ENCODE data around the gene SPEM3. TPM values are rescaled to one million over a fixed set of nuclear protein-coding genes. Genes with fewer than 3 reads are reported as not detected.

SPEM3 gene
- total RNA-seq, 1 donor from 2014 or later = not detected

GRCh38 chr17:7403977-7404736, 24.5 kb upstream of the SPEM3 start, which contains the start of gene TMEM256:
TMEM256 (minus strand) TSS chr17:7404097; CDS start chr17:7404084, 13 bp downstream.
- peak; percentile 99 to 100 for DNase-seq (ENCODE audit: extremely low spot score in 2 of 2)
- Histone ChIP-seq H3K4me3 (peak within 1 kb of the TSS; percentile 87 to 98), H3K27me3 (no peaks in the 10 kb centered on the region), H3K4me1 (peaks cover 34% of the 10 kb centered on the region), H3K9me3 (no peaks in the 10 kb centered on the region), H3K36me3 (peaks cover 0 to 7% of the 10 kb centered on the region in 2 donors), H3K27ac (peak within 1 kb of the TSS; percentile 98)
- TF ChIP-seq POLR2AphosphoS5 (IDR thresholded peaks at IDR 0.05; ENCODE audit: insufficient read depth in 1 of 2, low read depth in 1 of 2) (peak; percentile 93 to 98), CTCF (IDR thresholded peaks at IDR 0.05) (no peak), POLR2A (IDR thresholded peaks at IDR 0.05) (peak; percentile 73 to 97)
- intact Hi-C loops (cut with DNase I) = no loop called here

- Histone ChIP-seq H3K4me3 (peak overlapping the region; percentile 87 to 98), H3K4me1 (peaks cover 34% of the 10 kb centered on the region), H3K27ac (peak overlapping the region; percentile 98), H3K36me3 (peaks cover 0 to 11% of the 10 kb centered on the region in 2 donors), H3K9me3 (no peaks in the 10 kb centered on the region), H3K27me3 (no peaks in the 10 kb centered on the region)
- intact Hi-C loops (cut with DNase I) = loop anchor here (5.0 kb wide), 1 partner anchor 53 kb away; the partner anchor contains the start of gene KCTD11
- TF ChIP-seq POLR2A (IDR thresholded peaks at IDR 0.05) (peak in 1 of 2 donors; percentile 56), POLR2AphosphoS5 (IDR thresholded peaks at IDR 0.05; ENCODE audit: insufficient read depth in 1 of 2, low read depth in 1 of 2) (peak in 1 of 2 donors; percentile 70), CTCF (IDR thresholded peaks at IDR 0.05) (no peak)
- no peak for DNase-seq (ENCODE audit: extremely low spot score in 2 of 2)
These were observed 23.8 kb upstream of the SPEM3 start for GRCh38 chr17:7404737-7405349.

DNA sequence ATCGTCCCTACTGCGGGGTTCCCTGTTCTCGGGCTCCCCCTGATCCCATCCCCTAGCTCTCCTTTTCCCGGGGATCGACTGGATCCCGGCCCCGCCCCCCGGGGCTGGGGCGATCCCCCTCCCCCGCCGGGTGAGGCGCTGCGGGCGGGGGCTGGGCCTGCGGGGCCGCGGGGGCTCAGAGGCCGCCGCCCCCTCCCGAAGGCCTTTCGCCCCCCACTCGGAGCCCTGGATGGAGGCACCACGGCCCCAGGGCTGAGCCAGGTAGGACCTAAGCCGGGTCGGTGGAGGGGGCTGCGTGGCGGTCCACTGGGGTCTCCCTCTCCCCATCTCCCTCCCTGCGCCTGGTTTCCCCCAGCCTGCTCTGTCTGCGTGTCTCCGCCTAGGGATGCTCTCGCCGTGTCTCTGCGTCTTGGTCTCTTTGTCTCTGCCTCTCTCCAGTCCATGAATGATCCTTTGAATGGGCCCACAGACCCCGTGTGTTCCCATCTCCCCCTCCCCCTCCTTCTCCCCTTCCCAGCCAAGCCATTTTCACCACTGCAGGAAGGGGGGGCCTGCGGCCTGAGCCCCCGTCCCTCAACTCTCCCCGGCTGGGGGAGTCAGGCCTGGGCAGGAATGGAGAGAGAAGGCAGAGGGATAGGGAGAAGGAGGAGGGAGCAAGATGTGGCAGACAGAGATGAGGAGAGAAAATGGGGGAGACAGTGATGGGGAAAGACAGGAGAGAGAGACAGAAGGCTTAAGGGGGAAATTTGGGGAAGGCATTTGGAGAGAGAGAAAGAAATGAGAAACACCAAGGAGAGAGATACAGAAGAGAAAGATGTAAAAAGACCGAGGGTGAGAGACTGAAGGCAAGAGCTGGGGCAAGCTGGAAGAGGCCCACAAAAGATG, 23.1 kb upstream of the SPEM3 start:
- Histone ChIP-seq H3K4me1 (peaks cover 34% of the 10 kb centered on the region), H3K27me3 (no peaks in the 10 kb centered on the region), H3K4me3 (peak overlapping the region; percentile 87 to 98), H3K36me3 (peaks cover 0 to 16% of the 10 kb centered on the region in 2 donors), H3K9me3 (no peaks in the 10 kb centered on the region), H3K27ac (peak overlapping the region; percentile 98)
- TF ChIP-seq POLR2AphosphoS5 (IDR thresholded peaks at IDR 0.05; ENCODE audit: insufficient read depth in 1 of 2, low read depth in 1 of 2) = no peak
- TF ChIP-seq POLR2A (IDR thresholded peaks at IDR 0.05) = no peak
- TF ChIP-seq CTCF (IDR thresholded peaks at IDR 0.05) = no peak
- no peak for DNase-seq (ENCODE audit: extremely low spot score in 2 of 2)
- intact Hi-C loops (cut with DNase I) = loop anchor here (5.0 kb wide), 1 partner anchor 53 kb away; the partner anchor contains the start of gene KCTD11

GRCh38 chr17:7406235-7406825, 22.3 kb upstream of the SPEM3 start:
- Histone ChIP-seq H3K36me3 (peaks cover 0 to 16% of the 10 kb centered on the region in 2 donors), H3K9me3 (no peaks in the 10 kb centered on the region), H3K4me3 (peak overlapping the region; percentile 87 to 98), H3K27me3 (no peaks in the 10 kb centered on the region), H3K27ac (peak overlapping the region; percentile 98), H3K4me1 (peaks cover 34% of the 10 kb centered on the region)
- DNase-seq (ENCODE audit: extremely low spot score in 2 of 2) = no peak
- TF ChIP-seq POLR2A (IDR thresholded peaks at IDR 0.05) (no peak), CTCF (IDR thresholded peaks at IDR 0.05) (no peak), POLR2AphosphoS5 (IDR thresholded peaks at IDR 0.05; ENCODE audit: insufficient read depth in 1 of 2, low read depth in 1 of 2) (no peak)
- intact Hi-C loops (cut with DNase I) = loop anchor here (5.0 kb wide), 1 partner anchor 54 kb away; the partner anchor contains the start of gene KCTD11

Measured in vagina (tissue), 2 donors.